HG02981 (cell line): ENCODE data around the gene AIMP1.
"Not testable (repeated sequence)": the region's sequence is repeated elsewhere in the genome, so short reads cannot be mapped to it uniquely, and the experiment has no call there.

Experiments used
- ATAC-seq: cut with Tn5 transposase; IDR thresholded peaks from one replicate; pipeline ENCODE4 v1.9.1; 2021; ENCODE audit warnings: mild to moderate bottlenecking, moderate library complexity; ENCODE audit not compliant: unreplicated experiment

The AIMP1 gene

GRCh38 chr4:106312377-106312776 lies 4.0 kb upstream of the AIMP1 start:
- ATAC-seq = no peak

- no peak for ATAC-seq
Measured at GRCh38 chr4:106312997-106313522, 3.3 kb upstream of the AIMP1 start.

- ATAC-seq = no peak
Measured at GRCh38 chr4:106314960-106315359, 1.4 kb upstream of the AIMP1 start.

- peak; percentile 21 for ATAC-seq
Measured at GRCh38 chr4:106315476-106315967, 828 bp upstream of the AIMP1 start.

GRCh38 chr4:106316773-106317409 lies 541 bp downstream of the AIMP1 start:
- peak; percentile 1 for ATAC-seq

GRCh38 chr4:106317815-106318214 lies 1.5 kb downstream of the AIMP1 start:
- ATAC-seq = no peak

GRCh38 chr4:106318511-106318910 lies 2.2 kb downstream of the AIMP1 start:
- ATAC-seq = no peak

GRCh38 chr4:106320235-106320634 lies 3.9 kb downstream of the AIMP1 start:
- ATAC-seq = no peak

- not testable (repeated sequence) for ATAC-seq
Measured at GRCh38 chr4:106321168-106321567, 4.8 kb downstream of the AIMP1 start.

GRCh38 chr4:106321814-106322213 lies 5.5 kb downstream of the AIMP1 start:
- ATAC-seq = not testable (repeated sequence)

GRCh38 chr4:106323119-106323518 lies 6.8 kb downstream of the AIMP1 start:
- no peak for ATAC-seq

GRCh38 chr4:106325800-106326199 lies 9.4 kb downstream of the AIMP1 start:
- no peak for ATAC-seq

- ATAC-seq = peak; percentile 85
Measured at GRCh38 chr4:106329041-106329618, 12.8 kb downstream of the AIMP1 start.

- no peak for ATAC-seq
Measured at GRCh38 chr4:106333186-106333585, 16.8 kb downstream of the AIMP1 start.

GRCh38 chr4:106334741-106335470 lies 18.6 kb downstream of the AIMP1 start:
- no peak for ATAC-seq

- no peak for ATAC-seq
Measured at GRCh38 chr4:106336618-106337017, 20.3 kb downstream of the AIMP1 start.

- ATAC-seq = no peak
Measured at GRCh38 chr4:106337916-106338315, 21.6 kb downstream of the AIMP1 start.

- ATAC-seq = no peak
Measured at GRCh38 chr4:106338671-106339070, 22.3 kb downstream of the AIMP1 start.

- no peak for ATAC-seq
Measured at GRCh38 chr4:106339431-106339830, 23.1 kb downstream of the AIMP1 start.

GRCh38 chr4:106340774-106341173 lies 24.4 kb downstream of the AIMP1 start:
- no peak for ATAC-seq

GRCh38 chr4:106343865-106344646 lies 27.7 kb downstream of the AIMP1 start:
- ATAC-seq = no peak
